ENCODE results near the gene NUPR1. TPM values are rescaled to one million over a fixed set of nuclear protein-coding genes. Genes with fewer than 3 reads are reported as not detected.

Gene NUPR1
- polyA plus RNA-seq, 1 donor (not counting 4 experiments of a cell fraction or from before 2014, with no cell fraction given) = 126 TPM

GRCh38 chr16:28504707-28505404 is 33.9 kb downstream of the NUPR1 start:
- no peak overlapping the region for H3K27ac ChIP-seq (ENCODE audit: control insufficient read depth, insufficient read depth, low read length)
- DNase-seq (ENCODE audit: low read depth, low spot score) (no peak), FAIRE-seq (no peak)
- no peak overlapping the region for H3K4me2 ChIP-seq (ENCODE audit: control insufficient read depth, extremely low read depth, insufficient read depth, low read depth, low read length)
- peaks cover 18% of the 10 kb centered on the region for H3K27me3 ChIP-seq (ENCODE audit: control insufficient read depth, extremely low read depth, insufficient read depth, low read length)
- TF ChIP-seq CTCF (optimal IDR thresholded peaks at IDR 0.05 in 1 of 3, IDR thresholded peaks at IDR 0.05 in 1 of 3, conservative IDR thresholded peaks at IDR 0.05 in 1 of 3; ENCODE audit: extremely low read depth in 1 of 3, insufficient read depth in 2 of 3, low read length in 3 of 3) = no peak
- no peak for TF ChIP-seq EZH2 (IDR thresholded peaks at IDR 0.05; ENCODE audit: low read length)
- H3K4me3 ChIP-seq (ENCODE audit: control insufficient read depth in 2 of 3, extremely low read depth in 1 of 3, insufficient read depth in 2 of 3, low read depth in 1 of 3, low read length in 3 of 3) = no peak overlapping the region
- dilution Hi-C loops (cut with MboI; ENCODE audit: extremely low pct_ligation_motif_present, low sequenced_read_pairs) = no loop called here
- no peaks in the 10 kb centered on the region for H4K20me1 ChIP-seq (ENCODE audit: control insufficient read depth, extremely low read depth, insufficient read depth, low read length)
- no peaks in the 10 kb centered on the region for H3K9me3 ChIP-seq (ENCODE audit: control insufficient read depth, low read depth, low read length)
- H2AFZ ChIP-seq (ENCODE audit: control insufficient read depth, low read length) = no peak overlapping the region
- no peaks in the 10 kb centered on the region for H3K4me1 ChIP-seq (ENCODE audit: control insufficient read depth, extremely low read depth, insufficient read depth, low read length)
- H3K9me1 ChIP-seq (ENCODE audit: control insufficient read depth, extremely low read depth, insufficient read depth, low read length) = no peaks in the 10 kb centered on the region
- H3K36me3 ChIP-seq (ENCODE audit: control insufficient read depth in 2 of 2, extremely low read depth in 1 of 2, insufficient read depth in 2 of 2, low read length in 2 of 2) = no peaks in the 10 kb centered on the region
- no peaks in the 10 kb centered on the region for H3K79me2 ChIP-seq (ENCODE audit: control insufficient read depth, insufficient read depth, low read length)
- H3K9ac ChIP-seq (ENCODE audit: control insufficient read depth, extremely low read depth, insufficient read depth, low read length) = no peak overlapping the region

- DNase-seq (ENCODE audit: low read depth, low spot score) = no peak
- H2AFZ ChIP-seq (ENCODE audit: control insufficient read depth, low read length) = no peak overlapping the region
- H3K79me2 ChIP-seq (ENCODE audit: control insufficient read depth, insufficient read depth, low read length) = no peaks in the 10 kb centered on the region
- H3K36me3 ChIP-seq (ENCODE audit: control insufficient read depth in 2 of 2, extremely low read depth in 1 of 2, insufficient read depth in 2 of 2, low read length in 2 of 2) = no peaks in the 10 kb centered on the region
- no peaks in the 10 kb centered on the region for H3K9me3 ChIP-seq (ENCODE audit: control insufficient read depth, low read depth, low read length)
- H3K27me3 ChIP-seq (ENCODE audit: control insufficient read depth, extremely low read depth, insufficient read depth, low read length) = peaks cover 18% of the 10 kb centered on the region
- FAIRE-seq = no peak
- H3K9me1 ChIP-seq (ENCODE audit: control insufficient read depth, extremely low read depth, insufficient read depth, low read length) = no peaks in the 10 kb centered on the region
- H3K4me2 ChIP-seq (ENCODE audit: control insufficient read depth, extremely low read depth, insufficient read depth, low read depth, low read length) = no peak overlapping the region
- TF ChIP-seq CTCF (optimal IDR thresholded peaks at IDR 0.05 in 1 of 3, IDR thresholded peaks at IDR 0.05 in 1 of 3, conservative IDR thresholded peaks at IDR 0.05 in 1 of 3; ENCODE audit: extremely low read depth in 1 of 3, insufficient read depth in 2 of 3, low read length in 3 of 3) = no peak
- no peak for TF ChIP-seq EZH2 (IDR thresholded peaks at IDR 0.05; ENCODE audit: low read length)
- H3K27ac ChIP-seq (ENCODE audit: control insufficient read depth, insufficient read depth, low read length) = no peak overlapping the region
- no peaks in the 10 kb centered on the region for H4K20me1 ChIP-seq (ENCODE audit: control insufficient read depth, extremely low read depth, insufficient read depth, low read length)
- no peak overlapping the region for H3K4me3 ChIP-seq (ENCODE audit: control insufficient read depth in 2 of 3, extremely low read depth in 1 of 3, insufficient read depth in 2 of 3, low read depth in 1 of 3, low read length in 3 of 3)
- dilution Hi-C loops (cut with MboI; ENCODE audit: extremely low pct_ligation_motif_present, low sequenced_read_pairs) = no loop called here
- no peak overlapping the region for H3K9ac ChIP-seq (ENCODE audit: control insufficient read depth, extremely low read depth, insufficient read depth, low read length)
- no peaks in the 10 kb centered on the region for H3K4me1 ChIP-seq (ENCODE audit: control insufficient read depth, extremely low read depth, insufficient read depth, low read length)
Measured at GRCh38 chr16:28503470-28504259, 35.1 kb downstream of the NUPR1 start.
